ENCODE data around the gene CCDC70.
A peak's percentile ranks its signal among the peaks of the same experiment; 100 is the strongest.

CCDC70 gene

GRCh38 chr13:51881296-51881695, 19.5 kb downstream of the CCDC70 start:
- Histone ChIP-seq H3K4me3 (replicated peaks; ENCODE audit: insufficient read depth, low read length) (no peak overlapping the region), H3K27me3 (ENCODE audit: insufficient read depth, poor library complexity, severe bottlenecking) (no peaks in the 10 kb centered on the region), H3K27ac (replicated peaks) (no peak overlapping the region)
- TF ChIP-seq SPI1 (IDR thresholded peaks at IDR 0.05; ENCODE audit: borderline replicate concordance, low read depth) (peak; percentile 66), REST (IDR thresholded peaks at IDR 0.05; ENCODE audit: insufficient replicate concordance, low read depth) (no peak)
- TF ChIP-seq, protein P1, sequence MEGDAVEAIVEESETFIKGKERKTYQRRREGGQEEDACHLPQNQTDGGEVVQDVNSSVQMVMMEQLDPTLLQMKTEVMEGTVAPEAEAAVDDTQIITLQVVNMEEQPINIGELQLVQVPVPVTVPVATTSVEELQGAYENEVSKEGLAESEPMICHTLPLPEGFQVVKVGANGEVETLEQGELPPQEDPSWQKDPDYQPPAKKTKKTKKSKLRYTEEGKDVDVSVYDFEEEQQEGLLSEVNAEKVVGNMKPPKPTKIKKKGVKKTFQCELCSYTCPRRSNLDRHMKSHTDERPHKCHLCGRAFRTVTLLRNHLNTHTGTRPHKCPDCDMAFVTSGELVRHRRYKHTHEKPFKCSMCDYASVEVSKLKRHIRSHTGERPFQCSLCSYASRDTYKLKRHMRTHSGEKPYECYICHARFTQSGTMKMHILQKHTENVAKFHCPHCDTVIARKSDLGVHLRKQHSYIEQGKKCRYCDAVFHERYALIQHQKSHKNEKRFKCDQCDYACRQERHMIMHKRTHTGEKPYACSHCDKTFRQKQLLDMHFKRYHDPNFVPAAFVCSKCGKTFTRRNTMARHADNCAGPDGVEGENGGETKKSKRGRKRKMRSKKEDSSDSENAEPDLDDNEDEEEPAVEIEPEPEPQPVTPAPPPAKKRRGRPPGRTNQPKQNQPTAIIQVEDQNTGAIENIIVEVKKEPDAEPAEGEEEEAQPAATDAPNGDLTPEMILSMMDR (IDR thresholded peaks at IDR 0.05; ENCODE audit: insufficient read depth, low read length) = no peak
- DNase-seq (ENCODE audit: low read depth in 1 of 2, low spot score in 1 of 2) = peak in 1 of 2 experiments; percentile 30

GRCh38 chr13:51882570-51883225, 20.9 kb downstream of the CCDC70 start:
- no peak for DNase-seq (ENCODE audit: low read depth in 1 of 2, low spot score in 1 of 2)
- TF ChIP-seq POLR2AphosphoS5 (IDR thresholded peaks at IDR 0.05; ENCODE audit: low read depth) (no peak), REST (IDR thresholded peaks at IDR 0.05; ENCODE audit: insufficient replicate concordance, low read depth) (no peak), SPI1 (IDR thresholded peaks at IDR 0.05; ENCODE audit: borderline replicate concordance, low read depth) (no peak)
- TF ChIP-seq, protein P1 (IDR thresholded peaks at IDR 0.05; ENCODE audit: insufficient read depth, low read length) = no peak
- no peak overlapping the region for H3K4me3 ChIP-seq (replicated peaks; ENCODE audit: insufficient read depth, low read length)
- no peak overlapping the region for H3K27ac ChIP-seq (replicated peaks)
- no peaks in the 10 kb centered on the region for H3K27me3 ChIP-seq (ENCODE audit: insufficient read depth, poor library complexity, severe bottlenecking)

- Histone ChIP-seq H3K27ac (replicated peaks) (no peak overlapping the region), H3K27me3 (ENCODE audit: insufficient read depth, poor library complexity, severe bottlenecking) (no peaks in the 10 kb centered on the region), H3K4me3 (replicated peaks; ENCODE audit: insufficient read depth, low read length) (no peak overlapping the region)
- DNase-seq (ENCODE audit: low read depth in 1 of 2, low spot score in 1 of 2) = no peak
- TF ChIP-seq GABPA (IDR thresholded peaks at IDR 0.05; ENCODE audit: low read depth) = no peak
- TF ChIP-seq SPI1 (IDR thresholded peaks at IDR 0.05; ENCODE audit: borderline replicate concordance, low read depth) = no peak
- TF ChIP-seq REST (IDR thresholded peaks at IDR 0.05; ENCODE audit: insufficient replicate concordance, low read depth) = no peak
- TF ChIP-seq, protein P1 (IDR thresholded peaks at IDR 0.05; ENCODE audit: insufficient read depth, low read length) = no peak
- TF ChIP-seq POLR2AphosphoS5 (IDR thresholded peaks at IDR 0.05; ENCODE audit: low read depth) = no peak
These were observed 21.4 kb downstream of the CCDC70 start for GRCh38 chr13:51883226-51883600.
